A673 (cell line): ENCODE data around the gene SYNGR3. TPM values are rescaled to one million over a fixed set of nuclear protein-coding genes. Genes with fewer than 3 reads are reported as not detected.

Experiments
- BruUV-seq: library from RNA; stranded (reverse); fragments of 400-500 nt; replicated peaks from 2 replicates; lab custom pipeline; 2021; lab: Mats Ljungman, UMichigan
- CTCF ChIA-PET: fragments of 300-600 bp; sonication (Branson Sonifier 250); formaldehyde crosslinking; loops from one replicate; lab custom pipeline; 2022; ENCODE audit warnings: antibody characterized with exemption; lab: Charles Lee
- POLR2A ChIA-PET: fragments of 300-600 bp; sonication (Branson Sonifier 250); formaldehyde crosslinking; loops from one replicate; lab custom pipeline; 2022; ENCODE audit warnings: antibody characterized with exemption; ENCODE audit not compliant: low non-redundant PET; lab: Charles Lee
- DNase-seq: peaks from one replicate; pipeline ENCODE4 v3.0.0-alpha.2; 2015; ENCODE audit warnings: low spot score
- H3K27ac ChIP-seq: fragments of 200-600 bp; sonication (generic); 2 replicates; pipeline ENCODE4 v1.5.1; 2016; ENCODE audit warnings: mixed run types, low read depth, mild to moderate bottlenecking, mixed read lengths, antibody characterized with exemption, low read length; ENCODE audit not compliant: poor library complexity, severe bottlenecking
- H3K27me3 ChIP-seq: fragments of 200-600 bp; sonication (generic); replicated peaks from 2 replicates; pipeline ENCODE4 v1.6.1; 2017; ENCODE audit warnings: mixed run types, low read depth, mild to moderate bottlenecking, mixed read lengths, antibody characterized with exemption, low read length; ENCODE audit not compliant: insufficient read depth, poor library complexity
- H3K36me3 ChIP-seq: fragments of 200-600 bp; sonication (generic); 2 replicates; pipeline ENCODE4 v1.6.1; 2016; ENCODE audit warnings: mixed run types, mild to moderate bottlenecking, mixed read lengths, antibody characterized with exemption, low read length; ENCODE audit not compliant: insufficient read depth, poor library complexity, severe bottlenecking
- H3K4me1 ChIP-seq: fragments of 200-600 bp; sonication (generic); 2 replicates; pipeline ENCODE4 v1.6.1; 2017; ENCODE audit warnings: mixed run types, mild to moderate bottlenecking, mixed read lengths, antibody characterized with exemption, low read length; ENCODE audit not compliant: insufficient read depth, poor library complexity, severe bottlenecking
- H3K4me3 ChIP-seq: fragments of 200-600 bp; sonication (generic); 2 replicates; pipeline ENCODE4 v1.5.1; 2016; ENCODE audit warnings: low read depth, mixed run types, mild to moderate bottlenecking, mixed read lengths, low read length; ENCODE audit not compliant: poor library complexity, severe bottlenecking
- H3K9me3 ChIP-seq: fragments of 200-600 bp; sonication (generic); 2 replicates; pipeline ENCODE4 v1.6.1; 2016; ENCODE audit warnings: mixed run types, low read depth, mild to moderate bottlenecking, mixed read lengths, antibody characterized with exemption, low read length; ENCODE audit not compliant: poor library complexity, severe bottlenecking
- EZH2 ChIP-seq: fragments of 200-600 bp; sonication (generic); IDR thresholded peaks from 2 replicates; pipeline ENCODE4 v1.6.1; 2017; ENCODE audit warnings: borderline replicate concordance, low read depth, mild to moderate bottlenecking, mixed read lengths, antibody characterized with exemption, low read length; ENCODE audit not compliant: poor library complexity, severe bottlenecking
- intact Hi-C: fragments of 100-400 bp; cut with micrococcal nuclease; formaldehyde crosslinking; loops from one replicate; pipeline ENCODE4 v1.10.0; 2022; ENCODE audit not compliant: unreplicated experiment
- total RNA-seq: library from RNA; stranded (reverse); gene quantifications from 2 replicates; pipeline ENCODE4 v1.2.3, GENCODE V29; 2021
- TF ChIP-seq, protein P1 (sequence below): fragments of 300-800, 200-600 bp; sonication (generic); conservative IDR thresholded peaks from 2 replicates; pipeline ENCODE4 v1.5.1; 2017; ENCODE audit warnings: low read depth, mild to moderate bottlenecking, antibody characterized with exemption, low read length, moderate library complexity, mixed read lengths

The SYNGR3 gene
- total RNA-seq, 1 experiment from 2014 or later = 1.4 TPM

DNA sequence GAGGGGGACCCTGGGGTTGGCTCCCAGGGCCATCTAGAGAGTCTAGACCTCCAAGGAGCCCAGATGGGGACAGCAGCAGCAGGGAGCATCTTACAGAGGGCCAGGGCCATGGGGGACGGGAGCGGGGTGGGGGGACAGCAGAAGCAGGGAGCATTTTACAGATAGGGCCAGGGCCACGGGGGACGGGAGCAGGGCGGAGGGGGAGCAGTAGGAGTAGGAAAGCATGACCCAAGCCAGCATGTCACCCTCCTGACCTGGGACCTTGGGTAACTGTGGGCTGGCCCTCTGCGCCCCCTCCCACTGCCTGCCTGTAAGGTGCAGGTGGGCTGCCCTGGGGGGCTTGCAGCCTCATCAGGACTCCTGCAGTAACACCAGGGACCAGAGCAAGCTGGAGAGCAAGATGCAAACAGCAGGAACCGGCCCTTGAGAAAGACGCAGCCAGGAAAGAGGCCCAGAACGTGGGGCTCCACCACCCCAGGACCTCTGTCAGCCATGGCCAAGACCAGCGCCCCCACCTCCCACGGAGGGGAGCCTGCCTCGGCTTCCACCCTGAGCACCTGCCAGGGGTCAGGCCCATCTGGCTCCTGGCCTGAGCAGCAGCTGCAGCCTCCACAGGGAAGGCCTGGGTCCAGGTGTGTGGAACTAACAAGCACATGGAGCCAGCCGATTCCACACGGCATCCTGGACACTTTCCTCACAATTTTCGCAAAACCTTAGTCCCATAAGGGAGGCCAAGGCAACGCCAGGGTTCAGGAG lies 17.5 kb downstream of the SYNGR3 start:
- H3K4me1 ChIP-seq = peaks cover 46% of the 10 kb centered on the region
- POLR2A ChIA-PET = no interaction called here

DNA sequence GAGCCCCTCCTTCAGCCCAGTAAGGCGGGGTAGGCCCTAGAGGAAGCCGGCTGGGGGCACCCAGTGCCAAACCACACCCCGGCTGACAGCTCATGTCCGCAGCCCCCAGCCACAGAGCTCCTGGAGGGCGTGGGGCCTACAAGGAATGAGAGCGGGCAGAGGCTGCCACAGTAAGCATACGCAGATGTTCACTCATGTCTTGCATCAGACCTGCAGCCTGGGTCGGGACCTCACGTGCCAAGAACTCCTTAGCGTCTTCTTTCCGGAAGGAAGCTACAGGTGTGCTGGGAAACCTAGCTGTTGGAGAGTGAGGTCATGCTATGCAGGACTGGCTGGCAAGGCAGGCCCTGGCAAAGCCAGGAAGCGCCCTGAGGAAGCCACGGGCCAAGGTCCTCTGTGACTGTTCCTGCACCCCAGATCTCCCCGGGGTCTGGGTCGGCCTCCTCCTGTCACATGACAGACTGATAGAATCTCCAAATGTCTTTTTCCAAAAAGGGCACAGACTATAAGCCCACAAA lies 18.3 kb downstream of the SYNGR3 start:
- H3K36me3 ChIP-seq = peaks cover 6% of the 10 kb centered on the region

More for the DNA sequence above, 17.5 kb downstream of the SYNGR3 start:
- peaks cover 14% of the 10 kb centered on the region for H3K36me3 ChIP-seq
- DNase-seq = no peak
- H3K27me3 ChIP-seq = no peaks in the 10 kb centered on the region
- peak overlapping the region; percentile 93 for H3K27ac ChIP-seq
- peak overlapping the region; percentile 99 for H3K4me3 ChIP-seq
- intact Hi-C loops = loop anchor here (10.0 kb wide), 1 partner anchor 208 kb away; the partner anchor contains the start of genes BRICD5 and PGP
- no TSS peak for BruUV-seq
- TF ChIP-seq EZH2 = no peak
- TF ChIP-seq, protein P1, sequence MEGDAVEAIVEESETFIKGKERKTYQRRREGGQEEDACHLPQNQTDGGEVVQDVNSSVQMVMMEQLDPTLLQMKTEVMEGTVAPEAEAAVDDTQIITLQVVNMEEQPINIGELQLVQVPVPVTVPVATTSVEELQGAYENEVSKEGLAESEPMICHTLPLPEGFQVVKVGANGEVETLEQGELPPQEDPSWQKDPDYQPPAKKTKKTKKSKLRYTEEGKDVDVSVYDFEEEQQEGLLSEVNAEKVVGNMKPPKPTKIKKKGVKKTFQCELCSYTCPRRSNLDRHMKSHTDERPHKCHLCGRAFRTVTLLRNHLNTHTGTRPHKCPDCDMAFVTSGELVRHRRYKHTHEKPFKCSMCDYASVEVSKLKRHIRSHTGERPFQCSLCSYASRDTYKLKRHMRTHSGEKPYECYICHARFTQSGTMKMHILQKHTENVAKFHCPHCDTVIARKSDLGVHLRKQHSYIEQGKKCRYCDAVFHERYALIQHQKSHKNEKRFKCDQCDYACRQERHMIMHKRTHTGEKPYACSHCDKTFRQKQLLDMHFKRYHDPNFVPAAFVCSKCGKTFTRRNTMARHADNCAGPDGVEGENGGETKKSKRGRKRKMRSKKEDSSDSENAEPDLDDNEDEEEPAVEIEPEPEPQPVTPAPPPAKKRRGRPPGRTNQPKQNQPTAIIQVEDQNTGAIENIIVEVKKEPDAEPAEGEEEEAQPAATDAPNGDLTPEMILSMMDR = no peak
- CTCF ChIA-PET = interaction anchor here (0.7 kb wide), 1 partner anchor 134 kb away, joined by 4 read pairs; no protein-coding TSS in a partner anchor
- no peaks in the 10 kb centered on the region for H3K9me3 ChIP-seq

DNA sequence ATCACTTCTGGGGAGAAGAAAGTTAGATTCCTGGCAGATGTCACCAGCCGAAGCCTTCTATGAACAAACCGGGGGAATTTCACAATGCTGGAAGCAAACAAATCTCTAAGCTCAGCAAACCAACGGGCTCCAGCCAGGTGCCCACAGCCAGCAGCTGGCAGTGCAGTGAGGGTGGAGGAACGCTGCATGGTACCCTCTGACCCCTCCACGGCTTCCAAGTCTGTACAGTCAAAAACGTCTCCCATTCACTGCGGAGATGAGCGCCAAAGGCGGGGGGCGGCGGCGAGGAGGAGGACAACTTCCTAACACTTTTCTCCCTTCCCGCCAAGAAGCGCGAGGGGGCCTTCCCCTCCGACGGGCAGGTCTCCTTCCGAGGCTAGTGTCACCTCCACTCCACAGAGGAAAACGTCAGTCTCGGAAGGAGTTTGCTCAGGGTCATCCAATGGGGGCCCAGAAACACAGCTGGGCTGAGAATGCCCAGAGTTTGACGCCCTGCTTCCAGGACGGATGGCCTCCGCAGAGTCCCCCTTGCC lies 18.9 kb downstream of the SYNGR3 start:
- H3K27me3 ChIP-seq = no peaks in the 10 kb centered on the region
- intact Hi-C loops = loop anchor here (10.0 kb wide), 1 partner anchor 206 kb away; the partner anchor contains the start of genes BRICD5 and PGP
- H3K27ac ChIP-seq = peak overlapping the region; percentile 93
- CTCF ChIA-PET = interaction anchor here (1.0 kb wide), 1 partner anchor 132 kb away, joined by 4 read pairs; no protein-coding TSS in a partner anchor
- no TSS peak for BruUV-seq
- peaks cover 46% of the 10 kb centered on the region for H3K4me1 ChIP-seq
- peak; percentile 58 for DNase-seq
- TF ChIP-seq, protein P1 = no peak
- TF ChIP-seq EZH2 = no peak
- POLR2A ChIA-PET = interaction anchor here (0.5 to 0.6 kb wide), 3 partner anchors 21 to 460 kb away, joined by 4 to 5 read pairs (median 4); partner anchors contain the start of gene TRAF7
- H3K36me3 ChIP-seq = peaks cover 3% of the 10 kb centered on the region
- H3K4me3 ChIP-seq = peak overlapping the region; percentile 99
- no peaks in the 10 kb centered on the region for H3K9me3 ChIP-seq

More for the DNA sequence above, 18.3 kb downstream of the SYNGR3 start:
- no peak for TF ChIP-seq EZH2
- TF ChIP-seq, protein P1 = no peak
- intact Hi-C loops = loop anchor here (10.0 kb wide), 1 partner anchor 207 kb away; the partner anchor contains the start of genes BRICD5 and PGP
- Histone ChIP-seq H3K4me3 (peak overlapping the region; percentile 99), H3K27ac (peak overlapping the region; percentile 93), H3K27me3 (no peaks in the 10 kb centered on the region), H3K9me3 (no peaks in the 10 kb centered on the region), H3K4me1 (peaks cover 46% of the 10 kb centered on the region)
- no TSS peak for BruUV-seq
- POLR2A ChIA-PET = no interaction called here
- CTCF ChIA-PET = interaction anchor here (0.7 to 1.0 kb wide), 2 partner anchors 133 kb away, joined by 4 read pairs; no protein-coding TSS in a partner anchor
- DNase-seq = no peak
